Measurements from ENCODE around the gene DUOXA2. TPM values are rescaled to one million over a fixed set of nuclear protein-coding genes. Genes with fewer than 3 reads are reported as not detected.
A peak's percentile ranks its signal among the peaks of the same experiment; 100 is the strongest.

DUOXA2 gene
- total RNA-seq, 6 donors from 2014 or later = 0.13 TPM; not detected in 5

DNA sequence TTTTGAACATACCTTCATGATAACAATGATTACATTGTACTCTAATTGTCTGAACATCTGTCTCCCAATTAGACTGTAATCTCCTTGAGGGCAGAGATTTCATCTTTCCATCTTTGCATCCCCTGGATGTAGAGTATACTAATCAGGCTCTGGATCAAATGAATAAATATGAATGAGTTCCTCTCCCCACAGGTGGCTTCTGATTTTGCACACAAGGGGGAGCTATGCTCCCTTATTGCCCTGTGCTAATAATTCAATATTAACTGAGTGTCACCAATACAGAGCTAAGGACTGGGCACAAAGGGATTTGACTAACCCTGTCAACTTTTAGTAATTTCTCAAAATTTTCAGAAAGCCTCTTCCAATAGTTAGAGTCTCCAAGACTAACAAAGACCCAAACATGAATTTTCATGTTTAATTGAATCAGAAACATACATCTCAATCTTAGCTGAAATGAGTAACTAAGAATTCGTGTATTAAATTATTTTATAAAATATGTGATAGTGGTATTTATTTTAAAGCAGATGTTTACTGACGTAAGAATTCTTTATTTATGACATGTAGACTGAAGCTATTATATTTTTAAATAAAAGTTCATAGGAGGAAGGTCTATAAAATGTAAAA, 12.5 kb downstream of the DUOXA2 start:
- TF ChIP-seq, protein P1, sequence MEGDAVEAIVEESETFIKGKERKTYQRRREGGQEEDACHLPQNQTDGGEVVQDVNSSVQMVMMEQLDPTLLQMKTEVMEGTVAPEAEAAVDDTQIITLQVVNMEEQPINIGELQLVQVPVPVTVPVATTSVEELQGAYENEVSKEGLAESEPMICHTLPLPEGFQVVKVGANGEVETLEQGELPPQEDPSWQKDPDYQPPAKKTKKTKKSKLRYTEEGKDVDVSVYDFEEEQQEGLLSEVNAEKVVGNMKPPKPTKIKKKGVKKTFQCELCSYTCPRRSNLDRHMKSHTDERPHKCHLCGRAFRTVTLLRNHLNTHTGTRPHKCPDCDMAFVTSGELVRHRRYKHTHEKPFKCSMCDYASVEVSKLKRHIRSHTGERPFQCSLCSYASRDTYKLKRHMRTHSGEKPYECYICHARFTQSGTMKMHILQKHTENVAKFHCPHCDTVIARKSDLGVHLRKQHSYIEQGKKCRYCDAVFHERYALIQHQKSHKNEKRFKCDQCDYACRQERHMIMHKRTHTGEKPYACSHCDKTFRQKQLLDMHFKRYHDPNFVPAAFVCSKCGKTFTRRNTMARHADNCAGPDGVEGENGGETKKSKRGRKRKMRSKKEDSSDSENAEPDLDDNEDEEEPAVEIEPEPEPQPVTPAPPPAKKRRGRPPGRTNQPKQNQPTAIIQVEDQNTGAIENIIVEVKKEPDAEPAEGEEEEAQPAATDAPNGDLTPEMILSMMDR (IDR thresholded peaks at IDR 0.05) = peak; percentile 42 to 66 (median 54)
- no peak for TF ChIP-seq EP300 (IDR thresholded peaks at IDR 0.05)

GRCh38 chr15:45128971-45129639, 15.0 kb downstream of the DUOXA2 start:
- peak overlapping the region; percentile 65 to 91 (median 82) for H3K27ac ChIP-seq
- H3K4me1 ChIP-seq = peaks cover 4 to 41% (median 15%) of the 10 kb centered on the region in 4 donors
- TF ChIP-seq EP300 (IDR thresholded peaks at IDR 0.05) (no peak), POLR2A (IDR thresholded peaks at IDR 0.05) (no peak)
- TF ChIP-seq, protein P1 (IDR thresholded peaks at IDR 0.05) = no peak
- ATAC-seq (ENCODE audit: low FRiP score in 2 of 2) (peak; percentile 36 to 61), DNase-seq (peak in 1 of 2 donors; percentile 83)
- H3K4me3 ChIP-seq = peak overlapping the region in 3 of 4 donors; percentile 53 to 58 (median 55)
- H3K9me3 ChIP-seq = no peaks in the 10 kb centered on the region
- no peaks in the 10 kb centered on the region for H3K36me3 ChIP-seq
- H3K27me3 ChIP-seq = peaks cover 0 to 17% (median 4%) of the 10 kb centered on the region in 4 donors
- 9 to 17% methylated on average over 20 to 29 of the region's 47 CpGs for WGBS, 2 donors

More for the DNA sequence above, 12.5 kb downstream of the DUOXA2 start:
- H3K4me3 ChIP-seq = no peak overlapping the region
- H3K36me3 ChIP-seq = no peaks in the 10 kb centered on the region
- no peak for ATAC-seq (ENCODE audit: low FRiP score in 2 of 2)
- no peak overlapping the region for H3K27ac ChIP-seq
- WGBS, 2 donors = 54 to 64% methylated on average over 2 of the region's 2 CpGs
- H3K4me1 ChIP-seq = peaks cover 3 to 18% (median 5%) of the 10 kb centered on the region in 4 donors
- no peak for DNase-seq
- peaks cover 0 to 16% (median 4%) of the 10 kb centered on the region in 4 donors for H3K27me3 ChIP-seq
- no peaks in the 10 kb centered on the region for H3K9me3 ChIP-seq

DNA sequence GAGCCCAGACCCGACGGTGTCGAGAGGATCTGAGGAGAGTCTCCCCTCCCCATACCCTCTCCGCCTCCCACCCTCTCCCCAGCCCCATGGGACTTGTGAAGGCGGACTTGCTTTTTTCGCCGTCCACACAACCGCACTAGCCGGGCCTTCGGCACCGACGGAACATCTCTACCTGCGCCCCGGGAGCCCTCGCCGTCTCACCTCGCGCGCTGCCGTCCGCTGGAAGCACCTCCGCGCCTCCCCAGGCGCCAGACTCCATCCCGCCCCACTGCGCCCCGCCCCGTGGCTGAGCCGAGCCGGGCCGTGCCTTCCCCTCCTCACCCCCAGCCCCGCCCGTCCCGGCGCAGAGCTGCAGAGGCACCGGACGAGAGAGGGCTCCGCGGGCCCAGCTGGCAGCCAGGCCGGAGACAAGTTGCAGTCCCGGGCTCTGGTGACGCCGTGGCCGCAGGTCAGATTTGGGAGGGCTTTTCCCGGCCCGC, 15.6 kb downstream of the DUOXA2 start, which contains the start of the genes DUOX1 and DUOXA1:
DUOX1 (plus strand) TSS at position 344 of the 479 bp plus-strand sequence. CDS start 1,973 bp downstream, outside the sequence.
DUOXA1 (minus strand) TSS at position 229 of the 479 bp plus-strand sequence. CDS start 6,865 bp downstream, outside the sequence.
- H3K27ac ChIP-seq = peak within 1 kb of the TSS; percentile 65 to 91 (median 82)
- no peaks in the 10 kb centered on the region for H3K9me3 ChIP-seq
- TF ChIP-seq POLR2AphosphoS5 (IDR thresholded peaks at IDR 0.05) = peak in 1 of 2 donors; percentile 60
- peak in 1 of 4 donors; percentile 76 for TF ChIP-seq POLR2A (IDR thresholded peaks at IDR 0.05)
- TF ChIP-seq EP300 (IDR thresholded peaks at IDR 0.05) = no peak
- H3K4me1 ChIP-seq = peaks cover 4 to 47% (median 19%) of the 10 kb centered on the region in 4 donors
- peak; percentile 86 to 91 for ATAC-seq (ENCODE audit: low FRiP score in 2 of 2)
- peak within 1 kb of the TSS; percentile 28 to 58 (median 54) for H3K4me3 ChIP-seq
- 3 to 11% methylated on average over 7 to 42 of the region's 46 CpGs for WGBS, 2 donors
- DNase-seq = peak; percentile 77 to 95
- peaks cover 0 to 23% (median 6%) of the 10 kb centered on the region in 4 donors for H3K27me3 ChIP-seq
- H3K36me3 ChIP-seq = no peaks in the 10 kb centered on the region

- Histone ChIP-seq H3K27me3 (peaks cover 0 to 29% (median 8%) of the 10 kb centered on the region in 4 donors), H3K9me3 (no peaks in the 10 kb centered on the region), H3K4me1 (peaks cover 10 to 55% (median 26%) of the 10 kb centered on the region in 4 donors), H3K36me3 (no peaks in the 10 kb centered on the region), H3K4me3 (peak overlapping the region; percentile 28 to 58 (median 54)), H3K27ac (peak overlapping the region; percentile 65 to 91 (median 82))
- TF ChIP-seq, protein P1 (IDR thresholded peaks at IDR 0.05) = peak in 1 of 6 experiments; percentile 19
- no peak for TF ChIP-seq EP300 (IDR thresholded peaks at IDR 0.05)
- 75 to 79% methylated on average over 7 of the region's 7 CpGs for WGBS, 2 donors
- DNase-seq = no peak
- ATAC-seq (ENCODE audit: low FRiP score in 2 of 2) = no peak
Observed at GRCh38 chr15:45130291-45131000, 16.3 kb downstream of the DUOXA2 start.

Data from upper lobe of left lung (tissue), 6 donors.